ENCODE data around the gene HNF1B.

DNA sequence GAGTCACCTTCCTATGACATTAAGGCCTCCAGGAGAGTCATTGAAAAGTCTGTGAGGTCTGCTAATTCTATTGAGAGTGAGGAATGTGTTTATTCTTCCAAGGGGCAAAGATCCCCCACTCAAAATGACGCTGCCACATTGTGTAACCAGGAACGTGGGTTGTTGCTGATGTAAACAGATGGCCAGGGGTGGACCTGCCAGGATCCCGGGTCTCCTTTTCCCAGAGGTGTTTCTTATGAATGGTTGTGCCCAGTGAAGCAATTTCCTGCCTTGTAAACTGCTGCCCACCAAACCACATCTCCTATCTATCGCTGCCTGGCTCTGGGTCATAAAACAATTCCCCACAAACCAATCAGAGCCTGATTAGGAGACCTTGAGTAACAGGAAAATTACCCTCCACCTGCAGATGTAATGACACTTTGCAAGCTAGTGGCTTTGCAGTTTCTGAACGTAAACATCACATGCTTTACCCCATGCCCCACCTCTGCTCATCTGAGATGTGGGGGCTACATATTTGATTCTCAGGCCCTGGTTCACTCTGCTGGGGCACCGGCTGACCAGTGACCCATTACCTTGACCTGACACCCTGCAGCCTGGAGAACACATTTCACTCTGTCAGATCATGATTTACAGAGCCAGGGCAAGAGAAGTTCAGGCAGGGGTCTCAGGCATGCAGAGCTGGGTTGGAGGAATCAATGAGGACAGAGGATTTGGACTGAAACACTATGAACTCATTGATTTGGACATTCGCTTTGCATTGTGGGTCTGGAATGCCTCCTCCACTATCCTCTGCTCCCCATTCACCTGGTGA lies 68.5 kb downstream of the HNF1B start:
- TF ChIP-seq EZH2phosphoT487 (IDR thresholded peaks at IDR 0.05; ENCODE audit: borderline replicate concordance, low read length) (no peak), EZH2 (IDR thresholded peaks at IDR 0.05; ENCODE audit: low read length, unreplicated experiment) (no peak)
- TF ChIP-seq, protein P1, sequence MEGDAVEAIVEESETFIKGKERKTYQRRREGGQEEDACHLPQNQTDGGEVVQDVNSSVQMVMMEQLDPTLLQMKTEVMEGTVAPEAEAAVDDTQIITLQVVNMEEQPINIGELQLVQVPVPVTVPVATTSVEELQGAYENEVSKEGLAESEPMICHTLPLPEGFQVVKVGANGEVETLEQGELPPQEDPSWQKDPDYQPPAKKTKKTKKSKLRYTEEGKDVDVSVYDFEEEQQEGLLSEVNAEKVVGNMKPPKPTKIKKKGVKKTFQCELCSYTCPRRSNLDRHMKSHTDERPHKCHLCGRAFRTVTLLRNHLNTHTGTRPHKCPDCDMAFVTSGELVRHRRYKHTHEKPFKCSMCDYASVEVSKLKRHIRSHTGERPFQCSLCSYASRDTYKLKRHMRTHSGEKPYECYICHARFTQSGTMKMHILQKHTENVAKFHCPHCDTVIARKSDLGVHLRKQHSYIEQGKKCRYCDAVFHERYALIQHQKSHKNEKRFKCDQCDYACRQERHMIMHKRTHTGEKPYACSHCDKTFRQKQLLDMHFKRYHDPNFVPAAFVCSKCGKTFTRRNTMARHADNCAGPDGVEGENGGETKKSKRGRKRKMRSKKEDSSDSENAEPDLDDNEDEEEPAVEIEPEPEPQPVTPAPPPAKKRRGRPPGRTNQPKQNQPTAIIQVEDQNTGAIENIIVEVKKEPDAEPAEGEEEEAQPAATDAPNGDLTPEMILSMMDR (conservative IDR thresholded peaks at IDR 0.05; ENCODE audit: low read depth, low read length), result no peak

Data from PC-3 (cell line).